Activated effector memory CD4-positive, alpha-beta T cell treated with anti-CD3 and anti-CD28 coated beads, Interleukin-2, amount 50 U/mL, for 16 hours (primary cell): Measurements from ENCODE around the gene USP21.
"Not testable (repeated sequence)": the region's sequence is repeated elsewhere in the genome, so short reads cannot be mapped to it uniquely, and the experiment has no call there.

Experiments
- DNase-seq: peaks from one replicate; pipeline ENCODE4 v3.0.0-alpha.2; 2020

USP21 gene, protein sequence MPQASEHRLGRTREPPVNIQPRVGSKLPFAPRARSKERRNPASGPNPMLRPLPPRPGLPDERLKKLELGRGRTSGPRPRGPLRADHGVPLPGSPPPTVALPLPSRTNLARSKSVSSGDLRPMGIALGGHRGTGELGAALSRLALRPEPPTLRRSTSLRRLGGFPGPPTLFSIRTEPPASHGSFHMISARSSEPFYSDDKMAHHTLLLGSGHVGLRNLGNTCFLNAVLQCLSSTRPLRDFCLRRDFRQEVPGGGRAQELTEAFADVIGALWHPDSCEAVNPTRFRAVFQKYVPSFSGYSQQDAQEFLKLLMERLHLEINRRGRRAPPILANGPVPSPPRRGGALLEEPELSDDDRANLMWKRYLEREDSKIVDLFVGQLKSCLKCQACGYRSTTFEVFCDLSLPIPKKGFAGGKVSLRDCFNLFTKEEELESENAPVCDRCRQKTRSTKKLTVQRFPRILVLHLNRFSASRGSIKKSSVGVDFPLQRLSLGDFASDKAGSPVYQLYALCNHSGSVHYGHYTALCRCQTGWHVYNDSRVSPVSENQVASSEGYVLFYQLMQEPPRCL

GRCh38 chr1:161159087-161159912 is at the start of gene USP21:
Gene USP21, plus strand, starts transcription at chr1:161159500. Its CDS starts 1,141 bp downstream, at chr1:161160641.
- DNase-seq, result peak; percentile 97

DNA sequence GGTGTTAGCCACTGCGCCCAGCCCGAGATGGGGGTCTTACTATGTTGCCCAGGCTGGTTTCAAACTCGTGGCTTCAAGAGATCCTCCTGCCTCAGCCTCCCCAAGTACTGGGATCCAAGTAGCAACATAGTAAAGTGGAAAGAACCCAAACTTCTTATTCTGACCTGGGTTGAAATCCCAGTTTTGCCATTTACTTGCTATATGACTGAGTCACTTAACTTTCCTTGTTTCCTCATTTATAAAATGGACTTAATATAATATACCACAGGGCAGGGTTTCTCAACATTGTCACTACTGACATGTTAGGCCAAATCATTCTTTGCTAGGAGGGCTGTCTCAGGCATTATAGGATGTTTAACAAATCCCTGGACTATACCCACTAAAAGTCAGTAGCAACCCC is 48.2 kb upstream of the USP21 start:
- DNase-seq, result no peak

GRCh38 chr1:161111527-161111926 is 47.8 kb upstream of the USP21 start:
- no peak for DNase-seq

GRCh38 chr1:161113915-161114314 is 45.4 kb upstream of the USP21 start:
- DNase-seq, result no peak

- no peak for DNase-seq
Observed at GRCh38 chr1:161114556-161114955, 44.7 kb upstream of the USP21 start.

DNA sequence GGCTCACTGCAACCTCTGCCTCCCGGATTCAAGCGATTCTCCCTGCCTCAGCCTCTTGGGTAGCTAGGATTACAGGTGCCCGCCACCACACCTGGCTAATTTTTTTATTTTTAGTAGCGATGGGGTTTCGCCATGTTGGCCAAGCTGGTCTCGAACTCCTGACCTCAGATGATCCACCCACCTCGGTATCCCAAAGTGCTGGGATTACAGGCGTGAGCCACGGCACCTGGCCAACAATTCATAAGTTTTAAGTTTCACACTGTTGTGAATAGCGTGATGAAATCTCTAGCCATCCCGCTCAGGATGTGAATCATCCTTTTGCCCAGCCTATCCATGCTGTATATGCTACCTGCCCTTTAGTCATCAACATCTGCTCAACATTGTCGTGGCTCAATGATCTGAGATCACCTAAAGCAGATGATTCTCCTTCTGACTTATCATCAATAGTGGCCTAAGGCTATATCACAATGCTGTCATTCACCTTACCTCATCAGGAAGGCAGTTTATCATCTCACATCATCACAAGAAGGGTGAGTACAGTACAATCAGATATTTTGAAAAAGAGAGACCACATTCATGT is 44.1 kb upstream of the USP21 start:
- DNase-seq, result no peak

DNA sequence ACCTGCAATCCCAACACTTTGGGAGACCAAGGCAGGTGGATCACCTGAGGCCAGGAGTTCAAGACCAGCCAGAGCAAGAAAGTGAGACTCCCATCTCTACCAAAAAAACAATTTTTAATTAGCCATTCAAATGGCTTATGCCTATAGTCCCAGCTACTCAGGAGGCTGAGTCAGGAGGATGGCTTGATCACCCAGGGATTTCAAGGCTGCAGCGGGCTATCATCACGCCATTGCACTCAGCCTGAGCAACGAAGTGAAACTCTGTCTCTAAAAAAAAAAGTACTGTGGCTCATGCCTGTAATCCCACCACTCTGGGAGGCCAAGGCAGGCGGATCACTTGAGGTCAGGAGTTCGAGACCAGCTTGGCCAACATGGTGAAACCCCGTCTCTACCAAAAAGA is 43.3 kb upstream of the USP21 start:
- DNase-seq, result not testable (repeated sequence)

- peak; percentile 95 for DNase-seq
Observed at GRCh38 chr1:161117759-161118581, 41.3 kb upstream of the USP21 start, which contains the start of the genes NIT1 and PFDN2. Gene NIT1, plus strand, starts transcription at chr1:161118105. Its CDS starts 72 bp downstream, at chr1:161118177. Gene PFDN2, minus strand, starts transcription at chr1:161118037. Its CDS starts 11 bp downstream, at chr1:161118026.

- peak; percentile 88 for DNase-seq
Observed at GRCh38 chr1:161119092-161119903, 40.0 kb upstream of the USP21 start.

DNA sequence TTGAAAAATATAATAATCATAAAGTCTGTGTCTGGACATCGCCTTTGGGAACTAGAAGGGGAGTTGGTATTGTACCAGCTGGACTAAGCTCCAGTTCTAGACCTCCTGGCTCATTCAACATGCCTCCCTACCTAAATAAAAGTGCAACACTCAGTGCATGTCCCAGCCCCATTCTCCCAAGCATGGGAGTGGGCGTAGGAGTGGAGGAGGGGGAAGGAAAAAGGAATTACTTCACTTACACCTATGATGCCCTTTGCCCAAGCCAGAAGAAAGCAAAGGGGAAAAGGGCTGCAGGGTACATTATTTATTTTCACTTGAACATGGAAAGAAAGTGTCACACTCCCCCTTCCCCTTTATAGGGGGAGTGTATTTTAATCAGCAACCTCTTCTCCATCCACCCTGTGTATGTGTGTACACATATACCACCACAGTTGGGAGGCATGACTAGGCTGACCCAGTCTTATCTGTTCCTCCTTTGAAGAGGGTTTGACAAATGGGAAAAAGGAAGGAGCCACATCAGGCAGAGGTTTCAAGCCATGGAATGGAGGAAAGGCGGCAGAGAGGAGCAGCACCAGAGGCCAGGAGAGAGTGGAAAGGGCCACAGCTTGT is 38.2 kb upstream of the USP21 start:
- DNase-seq, result no peak

- no peak for DNase-seq
Observed at GRCh38 chr1:161121834-161122233, 37.5 kb upstream of the USP21 start.

- no peak for DNase-seq
Observed at GRCh38 chr1:161122967-161123366, 36.3 kb upstream of the USP21 start.

DNA sequence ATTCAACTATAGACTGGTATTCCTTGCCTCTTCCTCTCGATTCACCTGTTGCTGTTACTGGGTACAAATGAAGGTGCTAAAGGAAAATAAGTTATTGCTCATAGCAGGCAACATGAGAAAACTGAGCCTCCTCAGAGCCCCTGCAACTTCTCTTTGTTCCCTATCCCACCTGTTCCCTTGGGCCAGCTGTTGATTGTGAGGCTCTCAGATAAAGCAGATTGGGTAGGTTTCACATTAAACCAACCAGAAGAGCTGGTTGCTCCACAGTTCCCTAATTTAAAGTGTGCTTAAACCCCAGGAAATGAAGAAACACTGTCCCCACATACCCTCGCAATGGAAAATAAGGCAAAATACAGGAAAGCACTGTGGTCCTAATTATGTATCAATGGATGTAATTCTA is 31.7 kb upstream of the USP21 start:
- no peak for DNase-seq

DNA sequence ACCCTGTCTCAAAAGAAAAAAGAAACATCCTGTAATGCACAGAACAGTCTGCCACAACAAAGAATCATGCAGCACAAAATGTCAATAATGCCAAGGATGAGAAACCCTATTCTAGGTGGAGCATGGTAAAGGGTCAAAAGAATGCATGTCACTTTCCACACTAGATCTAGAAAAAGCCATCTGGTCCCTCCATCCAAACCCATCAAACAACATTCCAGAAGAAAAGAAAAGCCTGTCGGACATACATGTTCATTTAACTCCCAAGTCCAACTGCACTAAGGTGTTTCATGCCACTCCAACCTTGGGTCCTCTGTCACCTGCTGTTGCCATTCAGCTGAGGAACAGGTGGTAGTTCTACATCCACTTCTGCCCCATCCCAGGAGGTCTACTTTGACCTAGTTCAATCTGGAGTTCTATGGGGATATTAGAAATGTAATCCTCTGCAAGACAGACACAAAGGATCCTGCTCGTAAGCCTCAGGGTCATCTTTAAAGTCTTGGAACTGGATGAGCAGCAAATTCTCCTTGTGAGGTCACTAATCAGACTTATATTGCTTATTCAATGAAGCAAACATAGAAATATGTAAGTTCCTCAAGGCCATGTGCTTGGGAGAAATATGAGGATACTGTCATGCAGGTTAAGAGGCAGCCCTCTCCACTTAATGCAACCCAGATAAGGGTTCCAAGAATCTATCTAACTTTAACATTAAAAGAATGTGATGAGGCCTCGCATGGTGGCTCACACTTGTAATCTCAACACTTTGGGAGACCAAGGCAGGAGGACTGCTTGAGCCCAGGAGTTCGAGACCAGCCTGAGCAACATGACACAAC is 30.5 kb upstream of the USP21 start:
- no peak for DNase-seq

DNA sequence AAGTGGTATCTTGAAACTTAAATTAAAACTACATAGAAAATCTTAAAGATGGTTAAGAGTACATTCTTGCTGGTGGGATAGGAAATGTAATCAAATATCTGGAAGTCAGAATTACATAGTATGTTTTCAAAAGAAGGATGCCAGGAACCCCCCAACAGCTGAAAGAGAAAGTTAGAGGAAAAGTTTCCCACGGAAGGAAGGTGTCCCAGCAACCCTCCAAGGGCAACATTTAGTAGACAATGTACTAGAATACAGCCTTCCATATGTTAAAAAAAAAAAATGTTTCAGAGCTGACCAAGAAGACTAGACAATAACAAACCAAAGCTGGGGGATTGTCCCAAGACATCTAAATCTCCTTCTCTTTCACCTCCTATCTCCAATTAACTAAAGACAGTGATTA is 29.0 kb upstream of the USP21 start:
- no peak for DNase-seq

DNA sequence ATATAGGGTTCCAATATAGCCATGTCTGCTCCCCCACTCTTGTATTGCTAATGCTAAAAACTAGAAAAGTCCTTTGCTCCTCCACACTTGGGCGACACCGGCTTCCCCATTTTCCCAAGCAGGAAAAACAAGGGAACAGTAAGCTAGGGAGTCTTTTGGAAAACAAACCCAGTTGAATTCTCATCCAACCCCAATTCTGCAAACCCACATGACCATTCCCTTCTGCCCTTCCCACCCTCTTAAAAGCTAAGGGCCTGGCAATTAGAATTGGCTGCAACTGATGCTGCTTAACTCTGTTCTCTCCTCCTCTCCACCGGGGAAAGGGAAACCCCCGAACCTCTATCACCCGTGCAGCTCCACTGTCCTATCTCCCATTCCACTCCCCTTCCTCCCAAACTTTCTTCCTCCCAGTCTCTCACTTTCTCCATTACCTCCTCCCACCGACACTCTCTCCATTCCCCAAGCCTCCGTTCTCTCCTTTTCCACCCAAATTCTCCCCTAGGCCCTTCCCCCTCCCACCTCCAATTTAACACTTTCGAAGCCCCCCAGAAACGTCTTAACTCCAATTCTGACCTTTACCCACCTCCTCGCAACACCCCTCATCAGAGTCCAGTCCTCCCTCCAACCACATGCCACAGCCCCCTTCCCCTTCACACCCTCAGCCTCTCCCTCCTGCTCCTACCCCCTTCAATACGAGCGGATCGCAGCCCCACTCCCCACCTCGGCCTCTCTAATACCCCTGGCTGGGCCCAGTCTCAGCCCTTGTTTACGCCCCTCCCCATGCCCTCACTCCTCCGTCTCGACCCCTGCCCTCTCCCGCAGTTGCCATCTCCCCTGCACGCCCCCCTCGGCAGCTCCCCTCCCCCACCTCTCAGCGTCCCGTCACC is 27.5 kb upstream of the USP21 start:
- DNase-seq, result no peak

GRCh38 chr1:161132410-161133219 is 26.7 kb upstream of the USP21 start, which contains the start of gene DEDD:
Gene DEDD, minus strand, starts transcription at chr1:161132667. Its CDS starts 8,205 bp downstream, at chr1:161124462.
- peak; percentile 97 for DNase-seq
